ENCODE measurements around the gene KLHL29. TPM values are rescaled to one million over a fixed set of nuclear protein-coding genes. Genes with fewer than 3 reads are reported as not detected.

The KLHL29 gene
- total RNA-seq, 1 experiment from 2014 or later = 7.7 TPM

DNA sequence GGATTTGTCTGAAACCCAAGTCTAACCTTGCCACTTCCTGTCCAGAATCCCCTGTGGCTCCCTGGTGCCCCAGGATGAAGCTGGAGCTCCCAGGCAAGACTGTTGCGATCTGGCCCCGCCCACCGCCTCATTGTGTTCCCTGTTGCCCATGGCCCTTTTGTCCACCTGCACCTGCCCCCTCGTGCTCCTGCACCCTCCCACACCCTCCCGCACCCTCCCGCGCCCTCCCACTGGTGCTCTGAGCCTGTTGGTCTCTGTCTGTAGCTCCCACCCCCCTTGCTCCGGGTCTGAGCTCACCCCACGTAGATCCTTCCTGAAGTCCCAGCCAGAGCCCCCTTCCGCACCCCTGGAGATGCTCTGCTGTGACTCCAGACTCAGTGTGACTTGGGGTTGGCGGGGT is 297.5 kb downstream of the KLHL29 start:
- no peak for DNase-seq (ENCODE audit: low read depth, low spot score)
- BruUV-seq (replicated peaks) = no TSS peak
- CTCF ChIA-PET = no interaction called here
- Histone ChIP-seq H3K4me3 (ENCODE audit: low read depth in 2 of 2, low read length in 2 of 2) (no peak overlapping the region), H3K27ac (ENCODE audit: low read length) (no peak overlapping the region), H3K9me3 (ENCODE audit: control insufficient read depth, insufficient read depth, low read depth, low read length) (no peaks in the 10 kb centered on the region), H3K36me3 (ENCODE audit: control insufficient read depth, insufficient read depth, low read length) (no peaks in the 10 kb centered on the region), H3K4me1 (ENCODE audit: control insufficient read depth, insufficient read depth, low read length) (no peaks in the 10 kb centered on the region), H3K27me3 (ENCODE audit: control insufficient read depth, insufficient read depth, low read length) (no peaks in the 10 kb centered on the region)
- intact Hi-C loops (cut with micrococcal nuclease; ENCODE audit: unreplicated experiment) = no loop called here
- ATAC-seq = no peak
- in situ Hi-C loops (cut with HindIII; ENCODE audit: low pct_unique_long_range_greater_than_20kb, low sequenced_read_pairs) = no loop called here
- POLR2A ChIA-PET = interaction anchor here (0.6 kb wide), 1 partner anchor 18 kb away, joined by 12 read pairs; no protein-coding TSS in a partner anchor
- TF ChIP-seq TCF7L2 (IDR thresholded peaks at IDR 0.05; ENCODE audit: low read depth, low read length) (no peak), CTCF (IDR thresholded peaks at IDR 0.05) (no peak), POLR2AphosphoS5 (IDR thresholded peaks at IDR 0.05; ENCODE audit: low read depth, low read length) (no peak), SIN3A (IDR thresholded peaks at IDR 0.05; ENCODE audit: borderline replicate concordance, insufficient read depth, low read depth, low read length) (no peak), REST (IDR thresholded peaks at IDR 0.05; ENCODE audit: insufficient read depth in 1 of 2, low read depth in 2 of 2, low read length in 1 of 2) (no peak)

DNA sequence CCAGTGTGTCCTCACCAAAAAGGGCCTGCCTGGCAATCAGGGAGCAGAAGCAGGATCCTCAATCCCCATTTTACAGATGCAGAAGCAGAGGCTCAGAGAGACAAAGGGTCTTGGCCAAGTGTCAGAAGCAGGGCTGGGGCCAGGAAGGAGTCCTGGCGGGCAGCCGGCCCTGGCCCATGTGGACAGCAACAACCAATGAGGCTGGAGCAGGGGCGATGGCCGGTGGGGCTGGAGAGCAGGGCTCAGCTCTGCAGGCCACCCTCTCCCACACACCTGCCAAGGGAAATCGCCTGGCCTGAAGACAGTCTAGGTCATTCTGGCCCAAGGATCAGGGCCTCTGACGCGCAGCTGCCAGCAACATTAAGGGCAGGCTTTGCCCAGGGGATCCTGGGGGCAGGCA is 298.0 kb downstream of the KLHL29 start:
- in situ Hi-C loops (cut with HindIII; ENCODE audit: low pct_unique_long_range_greater_than_20kb, low sequenced_read_pairs) (no loop called here), intact Hi-C loops (cut with micrococcal nuclease; ENCODE audit: unreplicated experiment) (no loop called here)
- TF ChIP-seq SIN3A (IDR thresholded peaks at IDR 0.05; ENCODE audit: borderline replicate concordance, insufficient read depth, low read depth, low read length) (no peak), TCF7L2 (IDR thresholded peaks at IDR 0.05; ENCODE audit: low read depth, low read length) (no peak), REST (IDR thresholded peaks at IDR 0.05; ENCODE audit: insufficient read depth in 1 of 2, low read depth in 2 of 2, low read length in 1 of 2) (no peak), CTCF (IDR thresholded peaks at IDR 0.05) (no peak), POLR2AphosphoS5 (IDR thresholded peaks at IDR 0.05; ENCODE audit: low read depth, low read length) (no peak)
- no peaks in the 10 kb centered on the region for H3K36me3 ChIP-seq (ENCODE audit: control insufficient read depth, insufficient read depth, low read length)
- no peaks in the 10 kb centered on the region for H3K9me3 ChIP-seq (ENCODE audit: control insufficient read depth, insufficient read depth, low read depth, low read length)
- no peak overlapping the region for H3K27ac ChIP-seq (ENCODE audit: low read length)
- POLR2A ChIA-PET = interaction anchor here (0.6 kb wide), 1 partner anchor 19 kb away, joined by 12 read pairs; no protein-coding TSS in a partner anchor
- DNase-seq (ENCODE audit: low read depth, low spot score) (no peak), ATAC-seq (no peak)
- no peaks in the 10 kb centered on the region for H3K4me1 ChIP-seq (ENCODE audit: control insufficient read depth, insufficient read depth, low read length)
- H3K27me3 ChIP-seq (ENCODE audit: control insufficient read depth, insufficient read depth, low read length) = no peaks in the 10 kb centered on the region
- no peak overlapping the region for H3K4me3 ChIP-seq (ENCODE audit: low read depth in 2 of 2, low read length in 2 of 2)
- CTCF ChIA-PET = no interaction called here
- no TSS peak for BruUV-seq (replicated peaks)

Measured in Panc1 (cell line).